ENCODE measurements around the gene GINS3.

Gene GINS3

DNA sequence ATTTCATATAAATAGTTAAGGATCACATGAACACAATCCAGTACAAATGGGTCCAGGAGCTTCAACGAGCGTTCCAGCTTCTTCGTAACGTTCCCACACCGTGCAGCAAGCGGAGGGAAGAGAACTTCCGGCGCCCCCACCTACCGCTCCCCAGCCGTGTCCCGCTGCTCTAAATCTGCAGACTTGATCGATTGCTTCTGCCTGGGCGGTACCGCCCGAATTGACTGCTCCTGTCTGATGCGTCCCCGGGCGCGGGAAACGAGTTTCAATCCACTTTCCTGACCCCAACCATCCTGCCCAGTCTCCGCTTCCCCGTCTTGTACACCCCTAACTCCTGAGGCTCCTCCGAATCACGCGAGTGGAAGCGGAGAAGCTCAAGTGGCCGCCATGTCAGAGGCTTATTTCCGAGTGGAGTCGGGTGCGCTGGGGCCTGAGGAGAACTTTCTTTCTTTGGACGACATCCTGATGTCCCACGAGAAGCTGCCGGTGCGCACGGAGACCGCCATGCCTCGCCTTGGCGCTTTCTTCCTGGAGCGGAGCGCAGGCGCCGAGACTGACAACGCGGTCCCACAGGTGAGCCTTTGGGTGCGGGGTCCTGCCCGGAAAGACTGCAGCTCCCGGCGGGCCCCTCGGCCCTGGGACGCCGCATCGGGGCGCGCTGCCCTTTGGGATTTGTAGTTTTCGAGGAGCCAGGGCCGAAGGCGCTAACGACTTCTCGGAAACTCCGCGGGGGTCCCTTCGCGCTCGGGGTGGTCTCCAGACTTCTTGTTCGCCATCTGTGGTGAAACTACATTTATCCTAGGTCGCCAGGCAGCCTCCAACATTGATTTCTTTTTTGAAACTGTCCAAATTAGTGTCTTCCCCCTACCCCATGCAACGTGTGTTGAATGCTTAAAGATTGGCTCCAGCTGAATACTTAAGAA, at the start of gene GINS3:
Gene GINS3, plus strand, starts transcription at position 257 of the 923 bp plus-strand sequence. Its CDS starts 131 bp downstream, at position 388.
- peak; percentile 95 for DNase-seq

DNA sequence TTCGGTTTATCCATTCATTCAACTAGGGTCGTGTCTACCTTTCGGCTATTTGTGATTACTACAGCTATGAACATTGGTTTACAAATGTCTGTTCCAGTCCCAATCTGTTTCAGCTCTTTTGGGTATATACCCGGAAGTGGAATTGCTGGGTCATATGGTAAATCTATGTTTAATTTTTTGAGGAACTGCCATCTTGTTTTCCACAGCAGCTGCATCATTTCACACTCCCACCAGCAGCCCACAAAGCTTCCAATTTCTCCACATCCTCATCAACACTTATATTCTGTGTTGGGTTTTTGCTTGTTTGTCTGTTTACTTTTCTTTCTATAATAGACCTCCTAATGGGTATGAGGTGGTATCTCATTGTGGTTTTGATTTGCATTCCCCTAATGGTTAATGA, 48.7 kb upstream of the GINS3 start:
- DNase-seq = no peak

DNA sequence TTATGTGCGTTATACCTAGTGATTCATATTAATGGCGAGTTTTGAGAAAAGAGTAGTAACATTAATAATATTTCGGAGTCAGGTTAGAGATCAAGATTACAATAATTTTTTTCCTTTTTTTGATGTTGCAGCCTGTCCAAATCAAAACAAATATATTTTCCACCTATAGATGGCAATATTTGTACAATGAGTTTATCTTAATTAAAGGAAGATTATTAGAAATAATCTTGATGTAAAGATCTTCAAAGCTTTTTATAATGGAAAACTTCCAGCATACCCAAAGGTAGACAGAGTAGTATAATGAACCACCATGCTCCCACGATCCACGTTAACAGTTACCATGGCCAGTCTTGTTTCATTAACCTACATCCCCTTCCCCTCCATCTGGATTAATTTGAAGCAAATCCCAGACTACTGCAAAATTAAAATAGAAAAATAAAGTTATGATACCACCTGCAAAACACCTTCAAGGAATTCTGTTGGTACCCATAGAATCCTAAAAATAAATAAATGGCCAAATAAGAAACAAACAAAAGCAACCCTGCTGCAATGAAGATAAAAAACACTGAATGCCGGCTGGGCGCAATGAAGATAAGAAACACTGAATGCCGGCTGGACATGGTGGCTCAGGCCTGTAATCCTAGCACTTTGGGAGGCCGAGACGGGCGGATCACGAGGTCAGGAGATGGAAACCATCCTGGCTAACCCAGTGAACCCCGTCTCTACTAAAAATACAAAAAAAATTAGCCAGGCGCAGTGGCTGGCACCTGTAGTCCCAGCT, 46.5 kb upstream of the GINS3 start:
- peak; percentile 34 for DNase-seq

DNA sequence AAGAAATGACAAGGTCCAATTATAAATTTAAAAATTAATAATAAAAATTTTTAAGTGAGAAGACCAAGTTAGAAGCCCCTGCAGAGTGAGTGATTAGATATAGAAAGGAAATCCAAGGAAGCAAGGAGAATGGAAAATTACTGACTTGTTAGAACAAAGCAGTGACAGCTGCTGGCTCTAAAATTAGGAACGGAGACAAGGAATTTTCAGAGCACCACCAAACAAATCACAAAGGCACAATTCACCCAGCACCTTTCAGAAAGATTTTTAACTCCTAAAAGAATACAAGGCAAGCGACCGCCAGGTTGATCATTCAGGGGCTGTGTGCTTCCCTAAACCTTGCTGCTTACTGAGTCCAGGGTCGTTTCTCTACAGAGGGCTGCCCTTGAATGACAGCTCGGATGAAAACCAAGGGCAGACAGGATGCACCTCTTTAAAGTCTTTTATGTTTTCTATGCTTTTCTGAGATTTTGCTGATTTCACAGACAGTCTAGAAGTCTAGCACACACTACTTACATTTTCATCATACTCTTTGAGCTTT, 45.4 kb upstream of the GINS3 start:
- DNase-seq = no peak

DNA sequence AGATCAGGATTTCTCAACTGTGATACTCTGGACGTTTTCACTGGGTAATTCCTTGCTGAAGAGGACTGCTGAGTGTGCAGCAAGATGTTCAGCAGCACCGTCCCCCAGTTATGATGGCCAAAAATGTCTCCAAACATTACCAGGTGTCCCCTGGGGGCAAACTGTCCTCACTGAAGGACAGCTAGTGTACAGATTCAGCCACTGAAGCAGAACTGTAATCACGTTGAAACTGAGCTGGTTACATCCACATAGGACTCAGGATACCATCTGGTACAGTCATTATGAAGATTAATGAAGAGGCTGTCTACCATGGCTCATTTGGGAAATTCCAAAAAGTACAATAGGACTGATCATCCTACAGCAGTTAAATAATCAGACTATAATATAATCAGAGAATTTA, 43.3 kb upstream of the GINS3 start:
- no peak for DNase-seq

DNA sequence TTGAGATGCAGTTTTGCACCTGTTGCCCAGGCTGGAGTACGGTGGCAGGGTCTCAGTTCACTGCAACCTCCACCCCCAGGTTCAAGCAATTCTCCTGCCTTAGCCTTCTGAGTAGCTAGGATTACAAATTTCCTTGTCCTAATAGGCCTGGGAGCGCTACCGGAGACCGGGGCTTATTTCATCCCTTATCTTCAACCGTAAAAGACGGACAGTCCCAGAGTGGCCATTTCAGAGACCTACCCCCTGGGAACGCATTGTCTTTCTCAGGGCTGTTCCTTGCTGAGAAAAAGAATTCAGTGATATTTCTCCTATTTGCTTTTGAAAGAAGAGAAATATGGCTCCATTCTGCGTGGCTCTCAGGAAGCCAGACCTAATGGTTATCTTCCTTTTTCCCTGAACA, 39.6 kb upstream of the GINS3 start:
- DNase-seq = no peak

DNA sequence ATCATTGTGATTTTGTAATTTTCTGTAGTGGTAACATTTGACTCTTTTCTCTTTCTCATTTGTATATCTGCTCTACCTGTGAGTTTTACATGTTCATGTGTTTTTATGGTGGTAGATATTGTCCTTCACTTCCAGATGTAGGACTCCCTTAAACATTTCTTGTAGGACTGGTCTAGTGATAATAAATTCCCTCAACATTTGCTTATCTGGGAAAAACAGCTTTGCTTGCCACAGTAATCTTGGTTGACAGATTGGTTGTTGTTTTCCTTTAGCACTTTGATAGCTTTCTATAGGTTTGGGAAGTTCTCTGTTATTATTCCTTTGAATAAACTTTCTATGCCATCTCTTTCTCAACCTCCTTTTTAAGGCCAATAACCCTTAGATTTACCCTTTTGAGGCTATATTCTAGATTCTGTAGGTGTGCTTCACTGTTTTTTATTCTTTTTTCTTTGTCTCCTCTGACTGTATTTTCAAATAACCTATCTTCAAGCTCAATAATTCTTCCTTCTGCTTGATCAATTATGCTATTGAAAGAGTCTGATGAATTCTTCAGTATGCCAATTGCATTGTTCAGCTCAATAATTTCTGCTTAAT, 32.1 kb upstream of the GINS3 start:
- DNase-seq = peak; percentile 21

DNA sequence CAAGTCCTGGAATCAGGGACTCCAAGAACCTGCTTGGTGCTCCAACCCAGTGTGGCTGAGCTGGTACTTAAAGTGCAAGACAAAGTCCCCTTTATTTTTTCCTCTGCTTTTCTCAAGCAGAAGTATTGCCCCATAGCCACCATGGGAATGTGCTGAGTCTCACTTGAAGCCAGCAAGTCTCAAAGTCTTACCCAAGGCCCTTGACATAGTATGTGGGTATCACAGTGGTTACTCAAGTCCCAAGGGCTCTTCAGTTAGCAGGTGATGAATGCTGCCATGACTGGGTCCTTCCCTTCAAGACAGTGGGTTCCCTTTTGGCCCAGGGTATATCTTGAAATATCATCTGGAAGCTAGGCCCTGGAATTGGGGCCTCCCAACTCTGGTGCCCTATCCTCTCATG, 30.5 kb upstream of the GINS3 start:
- DNase-seq = no peak

DNA sequence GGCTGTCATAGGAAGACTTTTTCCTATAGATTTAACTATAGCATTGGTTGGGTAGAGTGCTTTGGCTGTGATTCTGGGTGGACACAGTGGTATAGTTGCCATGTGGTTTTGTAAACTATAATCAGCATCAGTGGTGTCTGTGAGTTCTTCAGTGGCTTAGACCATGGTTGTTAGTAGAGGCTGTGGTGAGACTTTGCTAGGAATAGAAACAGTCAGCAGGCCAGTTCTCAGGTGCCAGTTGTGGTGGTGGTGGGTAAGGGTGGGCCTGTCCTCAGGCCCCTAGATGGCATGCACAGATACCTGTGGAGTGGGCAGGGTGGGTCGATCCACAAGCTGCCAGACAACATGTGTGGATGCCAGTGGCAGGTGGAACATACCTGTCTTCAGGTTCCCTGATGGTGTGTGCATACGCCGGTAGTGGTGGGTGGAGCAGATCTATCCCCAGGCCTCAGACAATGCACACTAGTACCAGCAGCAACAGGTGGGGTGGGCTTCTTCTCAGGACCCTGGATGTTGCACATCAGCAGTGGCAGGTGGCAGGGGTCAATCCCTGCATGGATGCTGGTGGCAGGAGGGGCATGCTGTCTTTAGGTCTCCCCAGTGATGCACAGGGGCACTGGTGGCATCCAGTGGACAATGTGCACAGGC, 28.4 kb upstream of the GINS3 start:
- no peak for DNase-seq

DNA sequence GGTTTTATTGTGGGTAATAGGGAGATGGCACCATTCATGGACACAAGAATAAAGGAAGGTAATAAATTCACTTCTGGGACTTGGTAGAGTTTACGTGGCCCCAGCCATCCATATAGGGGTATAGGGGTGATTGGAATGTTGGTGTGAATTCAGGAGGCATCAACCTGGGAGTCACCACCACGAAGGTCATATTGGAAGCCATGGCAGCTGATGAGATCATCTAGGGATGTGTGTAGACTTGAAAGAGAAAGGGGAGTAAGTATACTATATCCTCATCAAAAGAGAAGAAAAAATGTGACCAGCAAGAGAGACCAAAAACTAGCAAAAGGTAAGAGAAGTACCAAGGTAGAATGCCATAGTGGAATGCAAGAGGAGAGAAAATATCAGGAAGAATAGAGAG, 26.6 kb upstream of the GINS3 start:
- DNase-seq = no peak

DNA sequence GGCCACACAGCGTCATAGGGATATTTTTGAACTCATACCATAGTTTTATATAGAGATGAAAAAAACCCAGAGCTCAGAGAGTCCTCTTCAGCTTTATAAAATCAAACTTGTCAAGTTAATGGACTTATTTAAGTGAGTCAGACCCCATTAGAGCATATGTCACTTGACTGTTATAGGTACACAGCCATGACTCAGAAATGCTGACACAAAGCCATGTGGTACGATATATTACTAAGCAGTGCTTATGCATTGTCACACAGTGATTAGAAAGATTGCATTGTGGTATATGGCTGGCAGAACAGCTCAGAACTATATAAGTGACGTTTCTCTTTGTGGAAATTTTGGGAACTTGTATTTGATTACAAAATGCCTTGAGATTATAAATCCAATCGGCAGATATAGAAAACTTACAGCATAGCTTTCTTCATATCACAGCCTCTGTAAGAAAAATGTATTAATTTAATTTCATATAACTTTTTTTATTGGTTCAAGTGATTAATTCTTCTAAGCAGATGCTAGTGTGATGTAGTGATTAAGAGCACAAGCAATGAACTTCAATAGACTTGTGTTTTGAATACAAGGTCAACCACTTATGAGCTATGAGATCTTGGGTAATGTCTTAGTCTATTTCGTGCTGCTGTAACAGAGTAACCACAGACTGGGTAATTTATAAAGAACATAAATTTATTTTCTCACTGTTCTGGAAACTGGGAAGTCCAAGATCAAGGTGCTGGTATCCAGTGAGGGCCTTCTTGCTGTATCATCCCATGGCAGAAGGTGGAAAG, 25.8 kb upstream of the GINS3 start:
- peak; percentile 3 for DNase-seq

DNA sequence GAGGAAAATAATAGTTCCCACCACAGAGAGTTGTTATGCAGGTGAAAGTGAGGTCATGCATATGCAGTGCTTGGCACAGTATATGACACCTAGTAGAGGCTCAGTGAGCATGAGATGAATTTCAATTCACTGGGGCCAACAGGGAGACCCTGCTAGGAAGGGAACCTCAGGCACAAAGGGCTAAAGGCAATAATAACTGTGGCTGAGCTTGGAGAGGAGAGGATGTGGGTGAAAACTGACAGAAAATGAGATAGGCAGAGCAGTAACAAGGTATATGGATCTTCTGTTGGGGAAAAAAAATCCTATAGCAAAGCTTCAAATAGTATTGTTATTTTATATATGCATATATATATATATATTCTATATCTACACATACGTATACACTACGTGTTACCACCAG, 25.0 kb upstream of the GINS3 start:
- DNase-seq = no peak

DNA sequence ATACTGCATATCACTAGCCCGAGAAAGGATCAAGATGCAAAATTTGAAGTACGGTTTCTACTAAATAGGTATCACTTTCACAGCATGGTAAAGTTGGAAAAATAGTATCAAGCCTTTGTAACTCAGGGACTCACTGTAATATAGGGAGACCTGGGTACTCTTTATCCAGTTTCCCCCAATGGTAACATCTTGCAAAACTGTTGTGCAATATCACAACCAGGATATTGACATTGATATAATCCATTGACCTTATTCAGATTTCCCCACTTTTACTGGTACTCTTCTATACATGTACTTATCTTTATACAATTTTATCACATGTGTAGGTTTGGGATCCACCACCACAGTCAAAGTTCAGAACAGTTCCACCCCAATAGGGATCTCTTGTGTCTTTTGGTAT, 20.4 kb upstream of the GINS3 start:
- DNase-seq = no peak

DNA sequence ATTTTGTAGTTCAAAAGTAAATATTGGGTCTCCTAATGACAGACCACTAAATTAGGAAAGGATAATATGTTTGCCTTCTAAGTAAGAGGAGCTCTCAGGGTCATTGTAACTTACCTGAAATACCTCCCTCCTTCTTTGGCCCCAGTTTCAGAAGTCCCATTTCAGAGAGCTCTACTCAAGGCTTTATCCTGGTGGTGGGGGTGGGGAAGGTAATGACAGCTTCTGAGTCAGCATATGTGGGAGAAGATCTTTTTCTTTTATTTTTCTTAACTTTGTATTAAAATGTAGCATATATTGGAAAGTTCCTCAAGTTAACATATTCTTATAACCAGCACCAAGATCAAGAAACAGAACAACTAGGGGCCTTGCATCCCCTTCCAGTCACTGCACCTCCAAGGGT, 16.9 kb upstream of the GINS3 start:
- no peak for DNase-seq

DNA sequence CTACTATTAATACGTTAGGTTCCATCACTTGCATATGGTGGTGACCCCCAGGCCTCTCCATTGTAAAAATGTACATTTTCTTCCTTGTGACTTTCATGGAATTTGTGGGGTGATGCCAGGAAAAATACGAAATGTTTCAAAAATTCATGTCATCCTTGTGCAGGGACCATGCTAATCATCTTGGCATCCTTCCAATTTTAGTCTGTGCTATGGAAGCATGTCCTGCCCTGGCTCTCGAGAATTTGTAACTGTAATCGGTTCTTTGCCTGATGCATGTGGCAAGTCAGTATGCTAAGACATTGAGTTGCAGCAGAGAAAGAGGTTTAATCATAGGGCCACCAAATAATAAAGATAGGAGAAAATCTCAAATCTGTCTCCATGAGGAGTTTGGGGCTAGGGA, 14.3 kb upstream of the GINS3 start:
- DNase-seq = peak; percentile 18

DNA sequence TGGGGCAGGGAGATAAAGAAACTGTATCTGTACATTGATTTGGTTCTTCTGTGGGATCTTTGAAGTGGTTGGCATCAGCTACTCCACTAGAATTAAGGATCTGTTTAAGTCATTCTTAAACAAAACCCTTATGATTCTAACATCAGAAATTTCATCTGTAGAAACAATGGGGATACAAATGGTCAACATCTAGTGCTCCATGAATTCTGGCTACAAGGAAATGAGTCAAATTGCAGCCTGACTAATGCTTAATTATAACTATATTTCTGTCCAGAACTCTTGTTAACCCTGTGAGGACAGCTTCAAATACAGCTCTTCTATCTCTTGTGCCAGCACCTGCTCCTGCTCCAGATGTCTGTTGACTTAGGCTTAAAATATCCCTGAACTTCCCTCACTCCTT, 13.9 kb upstream of the GINS3 start:
- no peak for DNase-seq

DNA sequence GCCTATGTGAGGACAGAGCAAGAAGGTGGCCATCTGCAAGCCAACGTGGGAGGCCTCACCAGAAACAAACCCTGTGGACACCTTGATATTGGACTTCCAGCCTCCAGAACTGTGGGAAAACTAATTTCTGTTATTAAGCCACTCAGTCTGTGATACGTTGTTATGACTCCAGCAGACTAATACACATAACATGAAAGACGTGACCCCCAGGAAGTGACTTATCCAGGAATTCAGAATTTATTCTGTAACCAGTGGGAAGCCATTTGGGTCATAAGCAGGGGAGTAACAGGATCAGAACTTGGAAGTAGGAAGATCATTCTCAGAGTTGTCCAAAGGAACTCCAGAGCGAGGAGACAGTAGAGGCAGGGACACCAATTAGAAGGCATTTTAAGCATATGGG, 12.5 kb upstream of the GINS3 start:
- no peak for DNase-seq

DNA sequence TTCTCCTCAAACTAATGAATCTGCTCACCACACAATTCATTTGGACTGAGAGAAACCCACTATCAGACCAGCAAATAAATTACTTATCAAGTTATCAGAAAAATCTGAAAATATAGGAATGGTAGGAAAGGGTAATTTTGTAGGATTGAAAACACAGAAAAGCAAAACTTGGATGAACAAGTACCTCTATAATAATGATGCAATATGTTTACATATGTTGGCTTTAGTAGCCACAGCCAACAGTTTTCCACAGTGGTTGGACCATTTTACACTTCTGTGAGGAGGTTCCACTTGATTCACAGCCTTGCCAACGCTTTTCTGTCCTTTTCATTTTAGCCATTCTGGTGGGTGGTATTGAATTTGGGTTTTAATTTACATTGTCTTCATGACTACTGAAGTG, 10.6 kb upstream of the GINS3 start:
- DNase-seq = no peak

DNA sequence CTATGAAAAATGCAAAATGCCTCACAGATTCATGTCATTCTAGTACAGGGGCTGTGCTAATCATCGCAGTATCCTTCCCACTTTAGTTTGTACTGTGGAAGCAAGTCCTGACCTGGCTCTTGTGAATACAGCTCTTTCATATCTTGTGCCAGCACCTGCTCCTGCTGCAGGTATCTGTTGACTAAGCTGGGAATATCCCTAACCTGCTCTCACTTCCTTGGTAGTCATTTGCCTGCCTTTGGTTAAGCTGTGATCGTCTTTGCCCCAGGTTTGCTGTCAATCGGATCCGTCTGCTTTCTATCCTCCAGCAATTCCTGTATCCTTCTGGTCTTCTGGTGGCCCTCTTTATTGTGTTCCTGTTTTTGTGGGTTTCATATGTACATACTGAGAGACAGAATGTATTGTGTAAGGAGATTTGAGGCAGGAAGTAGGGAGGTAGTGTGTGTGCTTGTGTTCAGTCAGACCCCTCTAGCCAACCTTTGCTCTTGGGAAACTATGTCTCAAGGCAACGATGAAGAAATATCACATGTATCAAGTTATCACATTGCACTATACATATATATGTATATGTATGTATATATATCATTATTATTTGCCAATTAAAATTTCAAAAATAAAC, 7.7 kb upstream of the GINS3 start:
- DNase-seq = peak; percentile 43

DNA sequence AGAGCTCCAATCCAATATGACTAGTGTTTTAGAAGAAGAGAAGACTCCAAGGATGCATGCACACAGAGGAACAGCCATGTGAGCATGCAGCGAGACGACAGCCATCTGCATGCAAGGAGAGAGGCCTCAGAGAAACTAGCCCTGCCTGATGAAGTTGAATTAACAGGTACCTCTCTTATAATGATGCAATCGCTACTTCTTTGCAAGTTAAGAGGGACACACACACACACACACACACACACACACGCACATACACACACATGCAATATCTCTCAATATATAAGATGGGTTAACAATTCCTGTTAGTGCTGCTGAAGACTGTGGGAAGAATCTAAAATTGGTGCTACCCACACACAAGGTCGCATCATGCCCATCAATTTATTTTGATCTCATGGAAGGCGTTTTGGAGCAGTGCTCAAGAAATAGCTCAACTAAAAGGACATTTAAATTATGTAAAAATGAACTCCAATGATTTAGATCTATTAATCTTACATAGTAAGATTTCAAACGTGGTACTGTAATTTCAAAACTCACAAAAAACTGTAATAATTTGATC, 7.0 kb upstream of the GINS3 start:
- no peak for DNase-seq

DNA sequence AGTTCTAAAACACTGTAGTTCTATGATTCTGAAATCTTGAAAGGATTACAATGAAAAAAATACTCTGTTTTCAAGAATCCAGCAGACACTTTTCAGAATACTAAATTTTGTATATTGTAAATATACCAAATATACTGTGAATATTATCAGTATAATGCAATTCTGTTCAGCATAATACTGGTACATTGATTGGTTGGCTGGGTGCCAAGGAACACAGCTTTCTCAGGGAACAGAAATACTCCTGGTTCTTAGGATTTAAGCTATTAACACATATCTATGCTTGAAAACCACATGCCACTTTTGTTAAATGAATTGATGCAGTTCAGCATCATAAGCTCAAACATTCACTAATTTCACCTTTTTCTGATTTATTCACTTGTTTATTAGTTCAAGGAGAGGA, 2.5 kb upstream of the GINS3 start:
- peak; percentile 9 for DNase-seq

Measured in hematopoietic multipotent progenitor cell treated with erythropoietin and hydrocortisone succinate and interleukin-3 and kit ligand, for 6 days (in vitro differentiated cells).